Transverse colon (tissue), 4 donors: ENCODE measurements around the gene NEK7. TPM values are rescaled to one million over a fixed set of nuclear protein-coding genes. Genes with fewer than 3 reads are reported as not detected.
"Not testable (repeated sequence)": the region's sequence is repeated elsewhere in the genome, so short reads cannot be mapped to it uniquely, and the experiment has no call there.

ENCODE experiments used
- DNase-seq: peaks from one replicate; pipeline ENCODE4 v3.0.0-alpha.2; 2019
- H3K27ac ChIP-seq, 4 donors: fragments of 200-600 bp; sonication (generic); 2 replicates each; pipeline ENCODE4 v1.5.1; 2016 to 2018; ENCODE audit warnings: inconsistent platforms in 4 of 4
- H3K27me3 ChIP-seq: fragments of 200-600 bp; sonication (generic); 2 replicates; pipeline ENCODE4 v1.5.1; 2017; ENCODE audit warnings: inconsistent platforms
- H3K36me3 ChIP-seq, 4 donors: fragments of 200-600 bp; sonication (generic); 2 replicates each; pipeline ENCODE4 v1.5.1; 2017 to 2019; ENCODE audit warnings: inconsistent platforms in 4 of 4
- H3K4me1 ChIP-seq, 4 donors: fragments of 200-600 bp; sonication (generic); 2 replicates each; pipeline ENCODE4 v1.5.1; 2017 to 2020; ENCODE audit warnings: inconsistent platforms in 4 of 4
- H3K4me3 ChIP-seq, 4 donors: fragments of 200-600 bp; sonication (generic); 1 replicate in 1 of 4; 2 replicates in 3 of 4; pipeline versions ENCODE4 v1.5.1 to v1.6.1; 2017 to 2019; ENCODE audit warnings: inconsistent platforms in 4 of 4
- H3K9me3 ChIP-seq, 2 donors: fragments of 200-600 bp; sonication (generic); 2 replicates each; pipeline ENCODE4 v1.5.1; 2017 to 2019; ENCODE audit warnings: inconsistent platforms in 2 of 2
- EP300 ChIP-seq: sonication (generic); formaldehyde crosslinking; IDR thresholded peaks from one replicate; pipeline ENCODE4 v1.6.1; 2017; ENCODE audit warnings: antibody characterized with exemption, low read depth
- POLR2A ChIP-seq: fragments of 450-650 bp; IDR thresholded peaks from one replicate; pipeline ENCODE4 v1.6.1; 2016; ENCODE audit warnings: antibody characterized with exemption, mild to moderate bottlenecking, moderate library complexity
- POLR2AphosphoS5 ChIP-seq, 3 donors: sonication (generic); formaldehyde crosslinking; IDR thresholded peaks; one replicate each; pipeline ENCODE4 v1.6.1; 2016; ENCODE audit warnings: antibody characterized with exemption in 3 of 3
- WGBS, 2 donors: methylation state at CpG; one replicate each; pipeline ENCODE4 v1.1.5; 2018; ENCODE audit warnings: low coverage in 1 of 2; 5-methylcytosine and 5-hydroxymethylcytosine counted together
- in situ Hi-C, 4 donors: fragments of 200-750 bp; cut with MboI; loops; one replicate each; pipeline versions ENCODE4 v1.15.0 to v1.15.1; 2017; ENCODE audit warnings: low sequenced_read_pairs in 3 of 4, low pct_ligation_motif_present in 1 of 4, low pct_unique_long_range_greater_than_20kb in 1 of 4
- intact Hi-C: fragments of 100-400 bp; cut with DNase I; formaldehyde crosslinking; loops from one replicate; pipeline ENCODE4 v1.15.1; 2023; ENCODE audit warnings: low total_unique reads
- total RNA-seq, 4 donors: library from RNA; depleted of rRNA; stranded (reverse); fragments of >200 nt; gene quantifications; one replicate each; pipeline ENCODE4 v1.1.0, GENCODE V29; 2016
- TF ChIP-seq, protein P1 (sequence below), 5 experiments: fragments of 200-600 bp in 3 of 5; fragments of 450-650 bp in 2 of 5; sonication (generic) in 3 of 5; IDR thresholded peaks; 1 replicate in 2 of 5; 2 replicates in 3 of 5; pipeline ENCODE4 v1.5.1; 2016 to 2017; ENCODE audit warnings: antibody characterized with exemption in 5 of 5, inconsistent platforms in 3 of 5, mild to moderate bottlenecking in 2 of 5, moderate library complexity in 1 of 5

The NEK7 gene
- total RNA-seq, 4 donors from 2014 or later, result 40.4 to 71.0 (median 57.6) TPM

GRCh38 chr1:198186916-198187580 lies 30.2 kb downstream of the NEK7 start:
- Histone ChIP-seq H3K9me3 (no peaks in the 10 kb centered on the region), H3K27ac (peak overlapping the region in 1 of 4 donors; percentile 11), H3K4me1 (peaks cover 0 to 40% (median 8%) of the 10 kb centered on the region in 4 donors)

GRCh38 chr1:198187973-198188588 lies 31.3 kb downstream of the NEK7 start:
- DNase-seq, result no peak
- Histone ChIP-seq H3K36me3 (no peaks in the 10 kb centered on the region), H3K4me1 (peaks cover 0 to 43% (median 8%) of the 10 kb centered on the region in 4 donors), H3K27ac (peak overlapping the region in 1 of 4 donors; percentile 14), H3K4me3 (no peak overlapping the region), H3K9me3 (no peaks in the 10 kb centered on the region), H3K27me3 (no peaks in the 10 kb centered on the region)
- 81 to 86% methylated on average over 3 of the region's 3 CpGs for WGBS, 2 donors
- in situ Hi-C loops (no loop called here), intact Hi-C loops (no loop called here)
- TF ChIP-seq EP300, result no peak
- TF ChIP-seq, protein P1, sequence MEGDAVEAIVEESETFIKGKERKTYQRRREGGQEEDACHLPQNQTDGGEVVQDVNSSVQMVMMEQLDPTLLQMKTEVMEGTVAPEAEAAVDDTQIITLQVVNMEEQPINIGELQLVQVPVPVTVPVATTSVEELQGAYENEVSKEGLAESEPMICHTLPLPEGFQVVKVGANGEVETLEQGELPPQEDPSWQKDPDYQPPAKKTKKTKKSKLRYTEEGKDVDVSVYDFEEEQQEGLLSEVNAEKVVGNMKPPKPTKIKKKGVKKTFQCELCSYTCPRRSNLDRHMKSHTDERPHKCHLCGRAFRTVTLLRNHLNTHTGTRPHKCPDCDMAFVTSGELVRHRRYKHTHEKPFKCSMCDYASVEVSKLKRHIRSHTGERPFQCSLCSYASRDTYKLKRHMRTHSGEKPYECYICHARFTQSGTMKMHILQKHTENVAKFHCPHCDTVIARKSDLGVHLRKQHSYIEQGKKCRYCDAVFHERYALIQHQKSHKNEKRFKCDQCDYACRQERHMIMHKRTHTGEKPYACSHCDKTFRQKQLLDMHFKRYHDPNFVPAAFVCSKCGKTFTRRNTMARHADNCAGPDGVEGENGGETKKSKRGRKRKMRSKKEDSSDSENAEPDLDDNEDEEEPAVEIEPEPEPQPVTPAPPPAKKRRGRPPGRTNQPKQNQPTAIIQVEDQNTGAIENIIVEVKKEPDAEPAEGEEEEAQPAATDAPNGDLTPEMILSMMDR (IDR thresholded peaks at IDR 0.05), result no peak

More at GRCh38 chr1:198186916-198187580, 30.2 kb downstream of the NEK7 start:
- intact Hi-C loops (no loop called here), in situ Hi-C loops (no loop called here)
- DNase-seq, result no peak
- H3K36me3 ChIP-seq, result no peaks in the 10 kb centered on the region
- H3K4me3 ChIP-seq, result no peak overlapping the region
- no peaks in the 10 kb centered on the region for H3K27me3 ChIP-seq
- TF ChIP-seq POLR2AphosphoS5 (IDR thresholded peaks at IDR 0.05), result no peak
- TF ChIP-seq, protein P1 (IDR thresholded peaks at IDR 0.05), result no peak
- no peak for TF ChIP-seq EP300
- TF ChIP-seq POLR2A, result no peak
- 75 to 100% methylated on average over 2 of the region's 2 CpGs for WGBS, 2 donors

DNA sequence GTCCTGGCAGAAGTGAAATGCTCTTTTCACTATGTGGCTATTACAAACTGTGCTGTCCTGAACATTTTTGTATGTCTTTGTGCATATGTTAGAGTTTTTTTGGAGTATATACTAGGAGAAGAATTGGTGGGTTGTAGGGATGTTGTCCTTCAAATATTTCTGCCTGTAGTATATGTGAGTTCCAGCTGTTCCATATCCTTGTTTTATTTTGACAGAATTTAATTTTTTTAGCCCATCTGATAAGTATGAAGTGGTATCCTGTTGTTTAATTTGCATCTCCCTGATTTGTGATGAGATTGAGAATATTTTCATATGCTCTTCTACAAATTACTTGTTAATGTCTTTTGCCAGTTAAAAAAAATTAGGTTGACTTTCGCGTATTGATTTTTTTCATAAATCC lies 34.3 kb downstream of the NEK7 start:
- Histone ChIP-seq H3K4me1 (peaks cover 0 to 47% (median 3%) of the 10 kb centered on the region in 4 donors), H3K27ac (no peak overlapping the region), H3K4me3 (no peak overlapping the region), H3K27me3 (no peaks in the 10 kb centered on the region), H3K9me3 (no peaks in the 10 kb centered on the region), H3K36me3 (no peaks in the 10 kb centered on the region)
- in situ Hi-C loops, result no loop called here
- no peak for TF ChIP-seq POLR2A
- TF ChIP-seq, protein P1 (IDR thresholded peaks at IDR 0.05), result no peak
- no peak for TF ChIP-seq EP300
- no peak for TF ChIP-seq POLR2AphosphoS5 (IDR thresholded peaks at IDR 0.05)
- WGBS, 2 donors, result 90 to 94% methylated on average over 2 of the region's 2 CpGs
- DNase-seq, result no peak
- intact Hi-C loops, result no loop called here

DNA sequence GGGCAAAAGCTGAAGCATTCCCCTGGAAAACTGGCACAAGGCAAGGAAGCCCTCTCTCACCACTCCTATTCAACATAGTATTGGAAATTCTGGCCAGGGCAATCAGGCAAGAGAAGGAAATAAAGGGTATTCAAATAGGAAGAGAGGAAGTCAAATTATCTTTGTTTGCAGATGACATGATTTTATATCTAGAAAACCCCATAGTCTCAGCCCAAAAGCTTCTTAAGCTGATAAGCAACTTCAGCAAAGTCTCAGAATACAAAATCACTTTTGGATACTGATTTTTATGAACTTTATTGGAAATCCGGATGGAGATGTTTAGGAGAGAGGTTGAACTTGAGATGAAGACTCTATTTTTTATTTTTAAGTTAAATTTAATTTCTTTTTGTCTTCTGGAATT lies 37.1 kb downstream of the NEK7 start:
- intact Hi-C loops, result not testable (repeated sequence)

More for the DNA sequence above, 37.1 kb downstream of the NEK7 start:
- DNase-seq, in situ Hi-C loops, H3K9me3 ChIP-seq, H3K4me3 ChIP-seq, H3K36me3 ChIP-seq, H3K27me3 ChIP-seq, H3K27ac ChIP-seq: not testable (repeated sequence)
- H3K4me1 ChIP-seq, result peaks cover 0 to 33% (median 0%) of the 10 kb centered on the region in 4 donors
- WGBS, 2 donors, result 44 to 100% methylated on average over 1 of the region's 1 CpG
